Stimulated activated CD4-positive, alpha-beta T cell treated with anti-CD3 and anti-CD28 coated beads, Interleukin-15, amount 100 ng/mL, for 24 hours (primary cell): ENCODE results near the gene INPP4A.

Experiments used
- DNase-seq: peaks from one replicate; pipeline ENCODE4 v3.0.0-alpha.2; 2020

Gene INPP4A

DNA sequence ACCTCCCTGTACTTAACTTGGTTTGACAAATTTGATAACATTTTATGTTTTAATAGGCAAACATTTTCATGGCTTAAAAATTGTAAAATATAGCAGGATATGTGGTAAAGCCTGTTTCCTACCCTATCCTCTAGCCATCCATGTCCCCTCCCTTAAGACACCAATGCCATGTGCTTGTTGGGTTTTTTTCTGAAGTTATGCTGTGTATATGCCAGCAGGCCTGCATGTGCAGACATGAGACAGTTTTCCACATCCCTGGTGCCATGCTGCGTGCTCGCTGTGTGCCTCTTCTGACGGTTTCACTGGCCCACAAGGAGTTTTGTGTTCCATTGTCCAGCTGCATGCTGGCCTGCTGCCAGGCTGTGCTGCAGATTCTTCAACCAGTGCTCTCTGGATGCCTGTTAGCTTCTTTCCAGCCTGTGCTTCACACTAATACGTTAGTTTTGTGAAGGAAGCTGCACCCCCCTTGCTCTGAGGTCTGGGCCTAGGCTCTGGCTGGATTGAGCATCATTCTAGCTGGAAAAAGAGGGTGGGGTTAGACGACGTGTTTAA is 16.9 kb downstream of the INPP4A start:
- DNase-seq: no peak

- no peak for DNase-seq
Observed at GRCh38 chr2:98463081-98463481, 18.4 kb downstream of the INPP4A start.

GRCh38 chr2:98463551-98463971 is 18.9 kb downstream of the INPP4A start:
- DNase-seq: no peak

DNA sequence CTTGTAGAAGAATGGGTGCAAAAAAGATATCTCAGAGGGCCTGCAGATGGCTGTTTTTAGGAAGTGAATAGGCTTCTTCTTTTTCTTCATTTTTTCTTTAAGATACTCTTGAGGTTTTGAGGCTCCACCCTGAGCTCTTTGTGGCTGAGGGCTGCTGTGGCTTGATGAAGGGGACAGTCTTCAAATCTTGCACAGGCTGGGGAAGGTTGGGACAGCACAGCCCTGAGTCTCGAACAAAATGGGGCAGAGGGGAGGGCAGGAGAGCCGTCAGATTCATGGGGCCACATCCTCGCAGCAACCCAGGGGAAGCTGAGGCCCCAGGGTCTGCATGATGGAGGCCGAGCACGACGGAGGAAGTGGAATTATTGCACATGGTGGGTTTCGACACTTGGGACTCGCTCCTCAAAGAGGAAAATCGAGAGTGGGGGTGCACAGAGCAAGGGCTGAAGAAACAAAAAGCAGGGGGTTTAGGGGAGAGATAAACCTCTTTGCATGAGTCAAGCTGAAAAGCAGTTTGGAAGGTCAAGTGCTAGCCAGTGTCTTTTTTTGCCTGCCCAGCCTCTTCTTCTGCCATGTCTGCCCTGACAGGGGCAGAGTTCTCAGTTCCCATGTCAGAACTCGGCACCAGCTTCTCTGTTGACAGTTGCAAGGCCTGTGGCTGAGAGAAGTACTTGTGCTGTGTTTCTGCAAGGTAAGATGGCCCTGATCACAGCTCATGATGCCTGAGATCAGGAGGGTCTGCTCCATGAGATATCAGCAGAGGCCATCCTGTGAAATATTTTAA is 19.5 kb downstream of the INPP4A start:
- DNase-seq: no peak

DNA sequence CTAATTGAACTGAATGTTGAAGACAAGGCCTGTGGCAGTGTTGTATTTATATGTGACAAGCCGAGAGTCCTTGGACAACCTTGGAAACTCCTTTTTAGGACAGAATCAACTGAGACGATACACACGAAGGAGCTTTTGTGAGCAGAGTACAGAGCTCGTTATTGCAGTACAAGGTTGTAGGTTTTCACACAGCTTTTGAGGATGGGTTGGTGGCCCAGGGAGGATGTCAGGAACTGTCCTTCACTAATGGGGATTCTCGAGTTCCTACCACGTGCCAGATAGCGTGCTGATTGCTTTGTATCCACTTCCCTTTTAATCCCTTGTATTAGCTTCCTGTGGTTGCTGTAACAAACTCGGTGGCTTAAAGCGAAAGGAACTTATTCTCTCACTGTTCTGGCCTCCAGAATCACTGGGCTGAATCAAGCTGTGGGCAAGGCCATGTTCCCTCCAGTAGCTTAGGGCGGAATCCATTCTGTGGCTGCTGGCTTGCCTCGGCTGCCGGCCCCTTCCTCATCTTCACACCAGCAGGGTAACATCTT is 20.2 kb downstream of the INPP4A start:
- DNase-seq: peak; percentile 54

- peak; percentile 77 for DNase-seq
Observed at GRCh38 chr2:98465456-98466226, 21.0 kb downstream of the INPP4A start.

DNA sequence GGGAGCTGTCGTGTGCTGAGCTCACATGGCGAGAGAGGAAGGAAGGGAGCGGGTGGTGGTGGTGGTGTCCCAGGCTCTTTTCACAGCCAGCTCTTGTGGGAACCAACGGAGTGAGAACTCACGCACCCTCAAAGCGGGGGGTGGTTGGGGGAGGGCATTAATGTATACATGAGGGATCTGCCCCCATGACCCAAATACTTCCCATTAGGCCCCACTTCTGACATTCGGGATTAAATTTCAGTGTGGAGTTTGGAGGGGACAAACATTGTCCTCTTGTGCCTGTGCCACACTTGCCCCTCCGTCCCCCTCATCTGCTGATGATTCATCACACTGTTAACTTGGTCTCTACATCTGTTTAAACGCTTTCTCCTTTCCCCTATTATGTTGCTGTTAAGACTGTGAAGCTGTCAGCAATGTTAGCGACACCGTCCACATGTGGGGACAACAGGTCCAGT is 22.5 kb downstream of the INPP4A start:
- DNase-seq: no peak

DNA sequence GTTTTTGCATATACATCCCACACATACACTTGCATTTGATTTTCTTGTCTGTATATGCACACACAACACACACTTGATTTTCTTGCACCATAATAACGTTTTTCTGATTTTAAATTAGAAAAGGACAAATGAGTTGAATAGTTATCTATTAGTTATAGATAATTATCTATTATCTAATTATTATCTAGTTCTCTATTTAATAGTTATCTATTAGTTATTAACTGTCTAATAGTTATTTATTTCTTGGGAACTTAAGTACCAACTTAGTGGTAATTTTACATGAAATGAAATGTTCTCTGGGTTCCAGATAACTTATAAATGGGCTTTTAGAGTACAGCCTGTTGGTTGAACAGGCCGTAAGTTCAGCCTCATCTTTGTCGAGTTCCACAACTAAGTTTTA is 23.0 kb downstream of the INPP4A start:
- no peak for DNase-seq

DNA sequence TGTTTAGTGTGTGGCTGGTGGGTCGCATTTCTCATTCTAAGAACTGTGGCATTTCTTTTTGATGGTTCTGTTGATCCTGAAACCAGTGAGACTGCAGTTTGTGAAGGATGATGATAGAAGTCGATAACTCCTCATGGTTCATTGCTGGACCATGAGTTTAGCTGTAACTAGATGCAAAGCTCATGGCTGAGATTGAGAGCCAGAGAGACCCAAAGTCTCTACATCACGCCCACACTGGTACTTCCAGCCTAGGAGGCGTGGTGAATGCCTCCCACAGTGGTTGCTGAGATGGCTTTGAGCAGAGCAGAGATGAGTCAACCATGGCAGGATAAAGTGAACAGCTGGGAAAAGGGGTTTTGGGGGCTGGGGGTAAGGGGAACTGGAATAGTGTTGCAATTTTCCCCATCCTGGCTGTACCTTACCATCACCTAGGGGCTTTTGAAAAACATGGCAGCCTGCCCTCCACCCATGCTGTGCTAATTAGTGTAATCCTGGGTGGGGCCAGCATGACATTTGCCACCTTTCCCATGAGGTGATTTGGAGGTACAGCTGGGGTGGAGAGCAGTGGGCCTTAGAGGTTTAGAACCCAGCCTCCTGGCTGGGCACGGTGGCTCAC is 24.1 kb downstream of the INPP4A start:
- DNase-seq: peak; percentile 77

DNA sequence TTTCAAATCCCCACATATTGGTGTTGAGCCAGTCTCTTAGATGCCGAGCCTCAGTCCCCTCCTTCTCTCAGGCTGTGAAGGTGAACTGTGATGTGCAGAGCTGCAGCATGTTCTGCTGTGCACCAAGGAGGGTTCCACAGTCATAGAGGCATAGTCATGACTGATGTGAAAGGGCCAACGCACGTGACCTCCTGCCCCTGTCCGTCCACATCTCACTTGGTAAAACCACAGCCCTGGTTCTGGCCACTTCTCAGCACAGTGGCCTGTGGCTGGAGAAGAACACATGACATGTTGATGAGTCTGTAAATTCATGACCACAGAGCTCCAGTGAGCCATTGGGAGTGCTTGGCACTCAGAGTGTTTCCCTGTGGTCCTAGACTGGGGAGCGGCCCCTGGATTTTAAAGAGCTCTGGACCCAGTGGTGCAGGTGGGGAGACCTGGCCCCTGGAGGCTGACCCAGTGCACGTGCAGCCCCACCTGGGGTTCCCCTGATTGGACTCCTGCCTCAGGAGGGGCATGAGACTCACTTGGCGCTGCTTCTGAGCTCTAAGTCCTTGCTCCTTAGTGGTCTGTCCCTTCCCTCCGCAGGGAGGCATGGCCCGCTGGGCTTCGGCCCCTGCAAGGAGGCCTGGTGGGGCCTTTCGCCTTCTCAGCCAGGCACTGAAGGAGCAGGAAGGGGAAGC is 25.3 kb downstream of the INPP4A start:
- DNase-seq: no peak

GRCh38 chr2:98470851-98471255 is 26.2 kb downstream of the INPP4A start:
- no peak for DNase-seq

- no peak for DNase-seq
Observed at GRCh38 chr2:98471402-98472131, 26.9 kb downstream of the INPP4A start.

DNA sequence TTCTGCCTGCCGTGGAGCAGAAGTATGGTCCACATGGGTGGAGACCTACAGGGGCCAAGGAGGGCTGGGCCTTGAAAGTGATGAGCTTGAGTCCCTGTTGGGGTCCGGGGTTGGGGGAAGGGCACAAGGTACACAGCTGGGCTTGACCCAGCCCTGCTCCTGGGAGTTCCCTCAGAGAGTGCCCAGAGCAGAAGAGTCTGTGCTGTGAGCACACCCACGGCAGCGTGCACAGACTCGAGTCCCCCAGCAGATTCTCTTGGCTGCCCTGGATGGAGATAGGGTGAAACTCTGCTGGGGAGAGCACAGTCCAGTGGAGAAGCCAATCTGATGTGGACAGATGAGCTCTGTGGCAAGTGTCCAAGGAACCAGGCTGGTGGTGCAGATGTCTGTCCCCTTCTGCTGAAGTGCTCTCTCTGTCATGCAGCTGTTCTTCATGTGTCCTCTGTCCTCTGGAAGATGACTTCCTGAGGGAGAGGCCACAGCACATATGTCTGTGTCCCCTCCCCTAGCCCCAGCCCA is 27.5 kb downstream of the INPP4A start:
- DNase-seq: no peak

- no peak for DNase-seq
Observed at GRCh38 chr2:98472961-98473746, 28.5 kb downstream of the INPP4A start.

DNA sequence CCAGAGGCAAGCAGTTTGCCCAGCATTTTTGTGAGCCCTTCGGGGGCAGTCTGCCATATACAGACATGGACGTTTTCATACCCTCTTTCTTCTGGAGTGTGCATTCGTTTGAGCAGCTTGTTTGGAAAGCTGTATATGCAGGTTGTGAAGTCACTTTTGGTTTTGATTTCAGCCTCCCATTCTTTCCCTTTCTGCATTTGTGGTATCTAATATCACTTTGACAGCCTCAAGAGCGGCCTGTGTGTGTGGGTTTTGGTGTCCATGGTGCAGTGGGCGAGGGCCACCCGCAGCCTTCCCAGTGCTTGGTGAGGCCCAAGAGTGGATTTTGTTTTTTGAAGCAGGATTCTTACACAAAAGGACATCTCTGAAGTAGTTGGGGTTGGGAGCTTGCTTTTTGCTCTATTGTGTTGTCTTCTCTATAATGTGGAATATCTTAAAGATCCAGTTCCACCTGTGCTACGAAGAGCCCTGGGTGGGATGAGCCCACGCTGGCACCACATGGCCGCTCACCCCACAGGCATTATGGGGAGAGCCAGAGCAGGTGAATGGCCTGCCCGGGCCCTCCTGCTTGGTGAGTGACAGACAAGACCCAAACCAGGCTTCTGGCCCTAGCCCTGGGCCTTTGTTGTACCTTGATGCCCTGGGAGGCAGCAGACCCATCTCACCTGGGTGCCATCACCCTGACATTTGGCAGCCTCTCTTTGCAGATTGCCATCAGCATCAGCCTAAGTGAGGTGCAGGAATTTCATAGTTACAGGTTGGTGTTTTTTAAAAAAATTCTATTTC is 29.5 kb downstream of the INPP4A start:
- DNase-seq: no peak

DNA sequence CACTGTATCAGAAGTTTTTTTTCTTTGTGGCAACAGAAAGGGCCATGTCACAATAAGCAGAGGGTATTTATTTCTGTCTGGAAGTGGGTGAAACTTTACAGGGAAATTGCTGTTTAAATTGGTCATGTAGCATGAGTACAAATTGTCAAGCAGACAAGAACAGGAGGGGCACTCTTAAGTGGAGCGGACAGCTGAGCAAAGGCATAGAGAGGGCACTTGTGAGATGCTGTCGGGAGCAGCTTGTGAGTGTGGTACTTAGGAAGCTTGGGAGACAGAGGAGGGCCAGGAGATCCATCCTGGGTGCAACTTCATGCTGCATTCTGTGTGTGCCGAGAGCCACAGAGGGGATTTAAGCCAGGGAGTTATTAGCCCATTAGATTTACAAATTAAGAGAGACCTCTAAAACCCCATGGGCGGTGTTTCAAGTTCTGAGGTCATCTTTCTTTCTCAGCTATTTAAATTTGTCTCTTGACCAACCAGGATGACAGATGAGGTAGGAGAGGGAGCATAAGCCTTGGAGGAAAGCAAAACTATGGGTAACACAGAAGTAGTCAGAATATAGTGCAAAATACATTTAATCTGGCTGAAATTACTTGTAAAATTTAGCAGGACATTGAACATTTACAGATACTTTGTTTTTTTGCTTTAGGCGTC is 30.4 kb downstream of the INPP4A start:
- no peak for DNase-seq

- DNase-seq: no peak
Observed at GRCh38 chr2:98476192-98476868, 31.7 kb downstream of the INPP4A start.

DNA sequence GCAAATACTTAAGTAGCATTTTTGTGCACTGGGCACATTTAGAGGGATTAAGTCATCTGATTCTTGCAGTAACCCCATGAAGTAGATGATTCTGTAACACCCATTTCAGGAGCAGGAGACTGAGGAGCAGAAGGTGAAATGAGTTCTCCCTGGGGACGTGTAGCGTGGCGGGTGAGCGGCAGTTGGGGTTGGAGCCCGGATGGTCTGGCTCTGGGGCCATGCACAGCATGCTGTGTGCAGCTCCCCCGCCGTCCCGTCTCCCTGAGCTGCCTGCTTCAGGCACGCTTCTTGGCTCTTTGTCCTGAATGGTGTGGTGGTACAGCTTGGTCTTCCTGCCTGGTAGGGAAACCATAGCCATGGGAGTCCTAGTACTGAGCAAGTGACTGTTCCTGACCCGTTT is 32.4 kb downstream of the INPP4A start:
- no peak for DNase-seq

DNA sequence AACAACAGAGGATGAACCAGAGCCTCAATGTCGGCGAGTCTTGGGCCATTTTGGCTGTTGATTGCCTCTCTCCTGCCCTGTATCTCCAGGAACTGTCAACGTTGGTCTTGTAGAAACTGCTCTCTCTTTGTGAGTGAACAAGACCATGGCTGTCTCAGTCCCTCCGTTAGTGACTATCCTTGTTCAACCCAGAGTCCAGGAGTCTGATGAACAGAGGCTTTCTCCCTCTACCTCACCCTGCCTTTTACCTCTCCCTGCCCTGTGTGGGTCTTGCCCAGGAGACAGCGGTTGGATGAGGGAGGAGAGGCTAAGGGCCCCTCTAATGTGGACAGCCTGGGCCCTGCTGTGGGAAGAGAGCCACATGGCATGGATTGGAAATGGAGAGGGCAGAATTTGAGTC is 32.8 kb downstream of the INPP4A start:
- DNase-seq: no peak
